DMS 273 treated with DMSO at 0.1 percent for 48 hours (cell line): ENCODE results near the gene NPHP4.

ENCODE experiments used
- DNase-seq: peaks from one replicate; lab custom pipeline; 2025; lab: John Stamatoyannopoulos, UW

NPHP4 gene

DNA sequence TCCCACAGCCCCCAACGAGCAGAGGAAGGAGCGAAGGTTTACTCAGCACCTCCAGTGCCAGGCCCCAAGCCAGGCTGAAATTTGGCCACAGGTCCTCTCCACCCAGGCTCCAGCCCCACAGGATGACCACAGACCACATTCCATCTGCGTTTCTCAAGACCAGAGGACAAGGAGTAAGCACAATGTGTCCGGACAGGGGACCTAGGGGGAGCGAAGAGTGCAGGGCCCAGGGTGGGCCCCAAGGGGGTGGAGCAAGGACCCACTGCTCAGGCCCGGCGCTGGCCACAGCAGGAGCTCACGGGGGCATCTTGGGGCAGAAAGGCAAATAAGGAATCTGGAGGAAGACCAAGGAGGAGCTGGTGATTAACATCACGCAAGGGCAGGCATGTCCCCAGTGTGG is 100.5 kb downstream of the NPHP4 start:
- no peak for DNase-seq

DNA sequence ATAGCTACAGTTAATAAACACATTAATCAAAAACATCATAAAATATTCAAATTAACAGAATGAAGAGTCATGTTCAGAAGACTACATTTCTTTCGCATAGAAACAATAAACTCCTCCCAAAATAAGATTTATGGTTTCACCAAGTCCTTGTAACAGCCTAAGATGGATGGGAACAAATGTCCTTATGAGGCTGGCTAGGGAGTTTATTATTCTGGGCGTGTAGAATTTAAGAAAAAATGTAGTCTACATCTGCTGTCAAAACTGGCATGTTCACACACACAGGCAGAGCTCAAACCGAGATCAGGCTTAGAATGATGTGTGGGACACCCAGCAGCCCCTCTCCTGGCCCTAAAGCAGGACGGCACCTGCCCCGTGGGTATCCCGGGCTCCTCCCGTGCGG is 101.1 kb downstream of the NPHP4 start:
- DNase-seq, result no peak

DNA sequence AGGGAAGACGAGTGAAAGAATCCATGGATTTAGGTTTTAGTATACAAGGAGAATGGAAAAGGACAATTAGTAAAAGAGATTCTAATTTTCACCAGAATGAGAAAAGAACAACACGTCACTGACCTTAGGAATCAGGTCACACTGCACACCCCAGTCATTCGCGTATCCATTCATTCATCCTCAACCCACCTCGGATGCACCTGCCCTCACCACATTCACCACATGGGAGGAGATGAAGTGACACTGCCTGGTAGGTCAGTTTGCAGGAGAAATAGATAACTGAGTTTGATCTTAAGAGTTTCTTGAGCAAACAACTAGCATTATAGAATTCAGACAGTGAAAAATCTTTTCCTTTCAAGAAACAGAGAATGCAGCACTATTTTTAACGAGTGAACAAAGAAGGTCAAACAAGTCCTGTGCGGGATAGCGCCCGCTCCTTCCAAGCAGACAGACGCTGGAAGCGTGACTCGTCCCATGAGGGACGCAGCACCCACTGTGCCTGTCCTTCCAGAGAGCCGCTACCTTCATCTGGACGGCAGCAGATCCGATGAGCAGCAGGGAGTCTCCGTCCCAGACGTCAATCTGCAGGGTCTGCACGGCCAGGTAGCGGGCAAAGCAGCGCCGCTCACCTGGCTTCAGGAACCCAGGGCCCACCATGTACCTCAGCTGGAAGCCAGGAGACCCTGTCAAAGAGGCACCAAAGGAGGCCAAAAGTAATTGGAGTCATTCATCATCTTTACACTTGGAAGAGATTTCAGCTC is 101.7 kb downstream of the NPHP4 start:
- no peak for DNase-seq

GRCh38 chr1:5889901-5890300 is 102.3 kb downstream of the NPHP4 start:
- DNase-seq, result no peak

DNA sequence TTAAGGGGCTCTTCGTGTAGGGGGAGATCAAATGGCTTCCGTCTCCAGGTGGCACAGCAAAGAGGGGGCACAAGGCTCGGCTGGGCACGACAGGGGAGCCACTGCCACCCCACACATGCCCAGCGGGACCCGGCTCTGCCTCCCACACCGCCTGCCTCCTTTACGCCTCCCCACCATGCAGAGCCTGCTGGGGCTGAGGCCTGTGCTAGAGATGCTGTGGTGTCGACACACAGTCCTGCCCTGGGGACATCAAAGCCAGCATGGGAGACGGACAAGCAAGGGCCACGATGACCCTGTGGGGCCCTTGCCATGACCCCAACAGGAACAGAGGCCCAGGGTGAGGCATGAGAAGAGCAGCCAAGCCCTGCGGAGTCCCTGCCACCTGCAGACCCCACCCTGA is 102.8 kb downstream of the NPHP4 start:
- DNase-seq, result no peak

- no peak for DNase-seq
These were observed 103.5 kb downstream of the NPHP4 start for GRCh38 chr1:5888606-5889211.

GRCh38 chr1:5887971-5888361 is 104.3 kb downstream of the NPHP4 start:
- no peak for DNase-seq

GRCh38 chr1:5887349-5887970 is 104.8 kb downstream of the NPHP4 start:
- no peak for DNase-seq

DNA sequence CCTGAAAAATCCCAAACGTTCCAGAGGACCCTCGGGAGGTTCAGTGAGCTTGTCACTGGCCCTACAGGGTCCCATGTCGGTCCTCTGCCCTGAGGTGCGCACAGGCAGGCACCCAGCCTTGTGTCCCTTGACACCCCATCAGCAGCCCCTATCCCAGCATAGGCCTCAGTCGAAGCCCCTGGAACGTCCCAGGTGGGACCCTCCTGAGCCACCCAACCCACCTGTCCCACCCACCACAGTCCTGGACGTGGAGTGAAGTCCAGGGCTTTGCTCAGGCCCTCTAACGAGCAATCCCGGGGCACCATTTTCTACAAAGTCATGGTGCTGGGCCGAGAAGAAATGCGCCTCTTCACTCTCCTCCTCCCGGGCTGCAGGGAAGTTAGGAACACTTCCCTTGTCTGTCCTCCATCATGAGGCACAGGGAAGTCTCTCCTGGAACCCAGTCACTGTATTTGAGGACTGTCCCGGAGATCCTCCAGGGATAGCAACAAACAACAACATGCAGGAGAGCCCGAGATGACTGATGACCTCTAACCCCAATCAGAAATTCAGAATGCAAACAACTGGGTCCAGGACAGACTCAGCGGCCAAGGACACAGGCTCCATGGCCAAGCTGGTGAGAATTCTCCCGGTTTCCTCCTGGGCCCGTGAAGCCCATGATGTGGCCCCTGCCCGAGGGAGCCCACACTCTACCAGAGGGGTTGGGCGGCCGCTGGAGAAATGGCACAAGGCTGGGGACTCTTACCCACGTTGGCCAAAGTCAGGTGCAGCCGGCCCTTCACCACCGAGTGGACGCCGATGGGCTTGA is 105.5 kb downstream of the NPHP4 start:
- DNase-seq, result no peak

GRCh38 chr1:5886140-5886483 is 106.1 kb downstream of the NPHP4 start:
- DNase-seq, result no peak

DNA sequence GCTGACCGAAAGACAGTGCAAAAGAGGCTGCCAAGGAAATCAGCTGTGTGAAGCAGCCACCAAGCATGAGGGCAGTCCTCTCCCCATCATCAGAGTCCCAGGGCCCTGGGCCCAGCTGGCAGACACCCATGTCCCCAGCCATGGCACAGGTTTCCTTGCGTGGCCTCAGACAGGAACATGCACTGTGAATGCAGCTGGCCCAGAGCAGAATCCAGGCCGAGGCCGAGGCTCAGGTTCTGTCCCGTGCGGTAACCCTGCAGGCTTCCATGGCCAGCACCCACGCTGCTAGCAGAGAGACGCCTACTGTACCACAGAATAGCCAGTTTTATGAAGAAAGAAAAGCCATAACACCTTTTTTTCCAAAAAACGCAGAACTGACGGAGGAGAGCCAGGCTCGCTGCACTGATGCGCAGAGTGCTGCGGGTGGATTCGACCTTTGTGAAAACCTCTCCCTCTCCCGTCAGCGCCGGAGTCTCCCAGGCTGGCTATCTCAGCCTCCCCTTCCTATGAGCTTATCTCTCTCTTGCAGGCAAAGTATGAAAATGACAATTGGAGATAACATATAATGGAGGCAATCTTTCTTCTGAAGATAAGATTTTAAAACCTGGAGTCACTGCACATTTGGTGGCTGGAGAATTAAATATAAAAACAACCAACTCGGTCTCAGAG is 106.6 kb downstream of the NPHP4 start:
- DNase-seq, result no peak

DNA sequence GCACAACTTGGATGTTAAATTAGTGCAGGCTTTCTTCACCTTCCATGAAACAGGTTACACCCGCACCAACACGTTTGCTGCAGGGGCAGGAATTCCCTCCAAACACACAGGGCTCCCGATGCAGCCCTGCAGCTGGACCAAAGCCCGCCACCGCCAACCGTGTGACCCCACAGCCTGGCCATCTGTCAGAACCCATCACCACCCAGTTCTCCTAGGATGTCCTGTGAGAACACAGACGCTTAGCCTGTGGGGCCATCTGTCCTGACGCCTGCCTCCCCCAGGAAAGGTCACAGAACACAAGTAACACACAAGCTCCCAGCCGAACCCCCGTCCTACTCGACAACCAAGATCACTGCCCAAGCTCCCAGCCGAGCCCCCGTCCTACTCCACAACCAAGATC is 108.1 kb downstream of the NPHP4 start:
- no peak for DNase-seq

- DNase-seq, result no peak
These were observed 108.8 kb downstream of the NPHP4 start for GRCh38 chr1:5883129-5884048.

- DNase-seq, result no peak
These were observed 109.7 kb downstream of the NPHP4 start for GRCh38 chr1:5882367-5883128.

DNA sequence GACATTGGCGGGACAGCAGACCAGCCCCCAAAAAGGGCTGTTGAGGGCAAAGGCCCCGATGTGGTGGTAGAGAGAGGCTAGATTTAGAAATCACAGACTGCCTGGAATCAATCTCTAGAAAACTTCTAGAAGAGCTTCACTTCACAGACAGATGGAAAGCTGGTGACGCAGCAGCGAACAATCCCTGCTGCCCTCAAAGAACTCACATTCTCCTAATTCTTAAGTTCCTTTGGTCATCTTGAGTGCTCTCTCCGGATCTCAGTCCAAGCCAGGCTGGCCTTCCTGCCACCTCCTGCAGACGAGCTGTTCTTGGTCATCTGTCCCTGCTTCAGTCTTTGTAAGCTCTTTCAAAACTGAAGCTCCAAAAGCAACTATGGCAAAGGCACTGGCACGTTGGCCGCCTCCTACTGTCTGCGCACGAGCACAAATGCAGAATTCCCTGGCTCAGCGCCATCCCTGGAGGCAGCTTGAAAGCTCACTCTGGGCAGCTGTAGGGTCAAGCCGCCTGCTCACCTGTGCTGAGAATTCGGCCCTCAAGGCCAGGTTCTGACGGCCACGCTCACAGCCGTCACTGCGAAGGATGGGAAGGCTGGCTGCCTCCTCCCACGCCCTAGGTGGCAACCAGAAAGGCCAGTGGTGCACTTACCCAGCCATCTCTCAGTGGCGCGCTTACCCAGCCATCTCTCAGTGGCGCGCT is 110.6 kb downstream of the NPHP4 start:
- no peak for DNase-seq

- DNase-seq, result no peak
These were observed 111.4 kb downstream of the NPHP4 start for GRCh38 chr1:5880630-5881405.

DNA sequence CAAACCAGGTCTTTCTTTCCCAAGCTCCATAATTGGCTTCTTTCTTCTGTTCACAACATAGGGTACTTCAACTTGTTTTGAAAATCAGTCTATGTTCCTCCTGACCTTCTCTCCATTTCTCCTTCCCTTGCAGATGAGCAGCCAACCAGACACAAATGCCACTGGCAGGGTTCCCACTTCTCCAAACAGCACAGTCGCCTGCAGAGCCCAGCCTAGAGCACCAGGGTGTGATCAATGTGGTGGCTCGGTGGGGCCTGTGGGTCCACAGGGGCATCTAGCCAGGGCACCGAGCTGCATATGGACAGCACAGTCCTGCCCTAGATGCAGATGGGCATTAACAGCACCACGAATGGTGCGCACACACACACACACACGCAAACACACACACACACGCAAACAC is 112.8 kb downstream of the NPHP4 start:
- DNase-seq, result no peak

DNA sequence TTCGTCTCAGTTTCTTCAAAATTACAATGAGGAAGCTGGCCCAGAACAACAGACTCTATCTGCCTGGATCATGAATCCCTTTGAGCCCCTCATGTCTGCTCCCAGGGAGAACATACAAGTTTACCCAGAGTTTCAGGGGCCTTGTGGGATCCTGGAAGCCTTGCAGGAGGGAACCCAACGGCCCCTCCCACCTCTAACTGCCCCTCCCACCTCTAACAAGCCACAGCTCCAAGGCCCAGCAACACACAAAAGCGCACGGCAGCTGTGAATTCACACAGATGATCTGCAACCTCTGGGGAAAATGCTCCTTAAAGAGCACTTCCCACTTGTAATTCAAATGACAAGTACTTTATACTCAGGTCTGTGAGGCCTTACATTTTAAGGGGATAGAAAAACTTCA is 113.3 kb downstream of the NPHP4 start:
- DNase-seq, result no peak
